ENCODE measurements around the gene CAMKMT. TPM values are rescaled to one million over a fixed set of nuclear protein-coding genes. Genes with fewer than 3 reads are reported as not detected.

The CAMKMT gene
- total RNA-seq, 2 donors from 2014 or later: 3.6 to 4.6 TPM

DNA sequence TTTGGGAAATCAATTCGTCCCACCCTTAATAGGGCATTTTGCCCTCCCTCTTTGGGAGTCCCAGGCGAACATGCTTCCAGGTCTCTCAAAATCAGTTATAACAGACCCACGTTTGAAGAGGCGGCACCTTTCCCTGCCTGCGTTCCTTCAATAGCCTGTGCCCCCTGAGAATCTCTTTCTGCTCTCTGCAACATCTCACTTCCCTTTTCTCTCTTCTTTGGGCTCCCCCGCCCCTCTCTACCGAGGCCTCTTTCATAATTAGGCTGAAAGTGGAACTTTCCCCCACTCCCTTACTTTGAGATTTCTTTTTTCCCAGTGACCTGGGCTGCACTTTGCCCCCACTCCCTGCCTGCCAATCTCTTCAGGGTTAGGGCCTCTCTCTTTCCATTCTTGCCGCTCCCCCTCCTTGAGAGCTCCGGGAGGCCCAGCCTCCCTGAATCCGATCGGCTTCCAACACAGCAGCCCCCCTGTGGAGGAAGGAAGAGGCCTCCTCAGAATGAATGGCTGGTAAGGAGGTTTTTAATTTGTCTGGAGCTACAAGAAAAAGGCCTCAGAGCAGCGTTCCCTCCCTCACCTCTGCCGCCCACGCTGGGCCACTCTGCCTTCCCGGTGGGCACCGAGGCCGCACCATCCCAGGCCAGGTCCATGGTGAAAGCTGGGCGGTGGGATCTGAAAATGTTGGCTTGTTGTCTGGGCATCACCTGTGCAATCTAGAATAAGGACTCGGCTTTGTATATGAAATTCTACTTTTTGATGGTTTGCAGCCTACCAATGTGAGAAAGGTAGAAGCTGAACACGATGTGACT, 417.1 kb downstream of the CAMKMT start:
- Histone ChIP-seq H3K27ac (no peak overlapping the region), H3K36me3 (no peaks in the 10 kb centered on the region), H3K9me3 (peaks cover 0 to 7% of the 10 kb centered on the region in 2 donors), H3K27me3 (no peaks in the 10 kb centered on the region), H3K4me1 (no peaks in the 10 kb centered on the region), H3K4me3 (no peak overlapping the region)
- no peak for DNase-seq (ENCODE audit: low spot score)
- TF ChIP-seq, protein P1, sequence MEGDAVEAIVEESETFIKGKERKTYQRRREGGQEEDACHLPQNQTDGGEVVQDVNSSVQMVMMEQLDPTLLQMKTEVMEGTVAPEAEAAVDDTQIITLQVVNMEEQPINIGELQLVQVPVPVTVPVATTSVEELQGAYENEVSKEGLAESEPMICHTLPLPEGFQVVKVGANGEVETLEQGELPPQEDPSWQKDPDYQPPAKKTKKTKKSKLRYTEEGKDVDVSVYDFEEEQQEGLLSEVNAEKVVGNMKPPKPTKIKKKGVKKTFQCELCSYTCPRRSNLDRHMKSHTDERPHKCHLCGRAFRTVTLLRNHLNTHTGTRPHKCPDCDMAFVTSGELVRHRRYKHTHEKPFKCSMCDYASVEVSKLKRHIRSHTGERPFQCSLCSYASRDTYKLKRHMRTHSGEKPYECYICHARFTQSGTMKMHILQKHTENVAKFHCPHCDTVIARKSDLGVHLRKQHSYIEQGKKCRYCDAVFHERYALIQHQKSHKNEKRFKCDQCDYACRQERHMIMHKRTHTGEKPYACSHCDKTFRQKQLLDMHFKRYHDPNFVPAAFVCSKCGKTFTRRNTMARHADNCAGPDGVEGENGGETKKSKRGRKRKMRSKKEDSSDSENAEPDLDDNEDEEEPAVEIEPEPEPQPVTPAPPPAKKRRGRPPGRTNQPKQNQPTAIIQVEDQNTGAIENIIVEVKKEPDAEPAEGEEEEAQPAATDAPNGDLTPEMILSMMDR (IDR thresholded peaks at IDR 0.05): no peak

DNA sequence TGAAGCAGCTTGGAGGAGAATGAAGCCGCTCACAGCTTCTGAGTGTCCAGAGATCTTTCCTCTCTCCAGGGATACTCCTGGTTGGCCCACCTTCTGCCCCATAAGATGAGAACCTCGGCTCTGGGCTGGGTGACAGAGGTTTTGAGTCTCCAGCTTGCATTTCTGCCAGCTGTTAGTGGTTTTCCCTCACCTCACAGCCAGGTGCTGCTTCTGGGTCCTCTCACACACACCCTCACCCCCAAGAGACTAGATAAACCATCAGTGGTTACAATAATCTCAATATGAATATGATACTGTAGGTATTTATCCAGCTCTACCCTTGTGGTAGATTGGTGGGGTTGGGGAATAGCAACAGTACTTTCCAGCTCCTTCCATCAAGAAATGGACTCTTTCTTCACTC, 418.0 kb downstream of the CAMKMT start:
- H3K9me3 ChIP-seq: peaks cover 0 to 7% of the 10 kb centered on the region in 2 donors
- H3K36me3 ChIP-seq: no peaks in the 10 kb centered on the region
- TF ChIP-seq, protein P1 (IDR thresholded peaks at IDR 0.05): no peak
- H3K27me3 ChIP-seq: no peaks in the 10 kb centered on the region
- no peak overlapping the region for H3K27ac ChIP-seq
- H3K4me3 ChIP-seq: no peak overlapping the region
- no peak for DNase-seq (ENCODE audit: low spot score)
- H3K4me1 ChIP-seq: no peaks in the 10 kb centered on the region

DNA sequence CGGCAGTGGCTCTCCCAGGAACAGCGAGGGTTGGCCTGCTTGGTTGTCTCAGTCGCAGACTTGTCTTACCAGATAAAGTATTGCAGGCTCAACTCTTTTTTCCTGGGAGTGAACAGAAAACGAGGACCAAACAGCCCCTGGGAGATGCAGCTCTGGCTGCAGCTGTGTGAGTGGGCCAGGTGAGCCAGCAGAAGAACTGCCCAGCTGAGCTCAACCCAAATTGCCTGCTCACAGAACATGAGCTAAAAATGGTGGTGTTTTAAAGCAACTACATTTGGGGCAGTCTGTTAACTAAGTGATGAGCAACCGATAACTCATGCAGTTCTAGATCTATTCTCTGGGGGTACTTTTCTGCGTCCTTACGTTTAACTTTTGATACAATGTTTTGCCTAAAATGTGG, 418.7 kb downstream of the CAMKMT start:
- no peak for DNase-seq (ENCODE audit: low spot score)
- H3K36me3 ChIP-seq: no peaks in the 10 kb centered on the region
- H3K27ac ChIP-seq: no peak overlapping the region
- no peak overlapping the region for H3K4me3 ChIP-seq
- H3K4me1 ChIP-seq: no peaks in the 10 kb centered on the region
- H3K27me3 ChIP-seq: no peaks in the 10 kb centered on the region
- peaks cover 0 to 7% of the 10 kb centered on the region in 2 donors for H3K9me3 ChIP-seq
- TF ChIP-seq, protein P1 (IDR thresholded peaks at IDR 0.05): no peak

DNA sequence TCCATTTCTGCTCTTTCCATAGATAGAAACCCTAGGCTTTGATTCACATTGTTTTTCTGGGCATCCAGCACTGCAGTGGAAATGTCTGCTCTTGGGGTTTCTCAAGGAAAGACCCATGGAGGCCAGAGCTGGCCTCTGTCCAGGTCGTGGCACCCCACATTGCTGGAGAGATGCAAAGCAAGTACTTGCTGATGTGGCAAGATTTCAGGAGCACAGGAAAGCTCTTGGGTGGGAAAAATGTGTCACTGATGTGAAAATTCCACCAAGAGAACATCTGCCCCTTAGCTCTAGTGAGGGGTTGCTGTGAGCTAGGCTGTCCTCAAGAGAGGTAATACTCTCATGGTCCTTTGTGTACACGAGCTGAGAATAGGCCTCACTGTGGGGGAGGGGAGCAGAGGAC, 423.7 kb downstream of the CAMKMT start:
- H3K27ac ChIP-seq: no peak overlapping the region
- H3K4me3 ChIP-seq: no peak overlapping the region
- H3K36me3 ChIP-seq: no peaks in the 10 kb centered on the region
- DNase-seq (ENCODE audit: low spot score): no peak
- H3K4me1 ChIP-seq: no peaks in the 10 kb centered on the region
- no peaks in the 10 kb centered on the region for H3K27me3 ChIP-seq
- TF ChIP-seq, protein P1 (IDR thresholded peaks at IDR 0.05): no peak
- peaks cover 0 to 3% of the 10 kb centered on the region in 2 donors for H3K9me3 ChIP-seq

DNA sequence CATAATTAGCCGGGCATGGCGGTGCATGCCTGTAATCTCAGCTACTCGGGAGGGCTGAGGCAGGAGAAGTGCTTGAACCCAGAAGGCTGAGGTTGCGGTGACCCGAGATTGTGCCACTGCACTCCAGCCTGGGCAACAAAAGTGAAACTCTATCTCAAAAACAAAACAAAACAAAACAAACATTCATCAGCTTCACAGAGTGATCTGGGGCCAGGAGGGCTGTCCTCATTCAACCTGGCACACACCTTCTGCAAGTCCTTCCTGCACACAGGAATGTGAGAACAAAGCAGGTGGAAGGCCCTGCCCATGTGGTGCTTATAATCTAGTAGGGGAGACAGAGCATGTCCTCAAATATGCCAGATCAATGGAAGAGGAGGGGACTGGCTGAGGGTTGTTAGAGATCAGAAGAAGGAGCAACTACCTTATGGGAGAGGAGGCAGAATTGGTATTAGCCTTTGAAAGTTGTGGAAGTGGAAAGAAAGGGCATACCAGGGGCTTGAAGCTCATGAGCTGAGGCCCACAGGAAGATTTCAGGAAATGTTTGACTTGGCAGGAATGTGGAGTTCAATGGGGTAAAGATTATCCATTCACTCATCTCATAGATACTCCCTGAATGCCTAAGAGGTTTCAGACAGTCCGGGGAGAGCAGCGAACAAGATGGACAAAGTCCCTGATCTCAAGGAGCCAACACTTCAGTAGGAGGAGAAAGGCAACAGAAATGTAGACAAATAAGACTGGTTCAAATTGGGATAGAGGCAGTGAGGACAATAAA, 424.5 kb downstream of the CAMKMT start:
- H3K27ac ChIP-seq: no peak overlapping the region
- H3K4me3 ChIP-seq: no peak overlapping the region
- no peak for DNase-seq (ENCODE audit: low spot score)
- no peaks in the 10 kb centered on the region for H3K27me3 ChIP-seq
- H3K4me1 ChIP-seq: no peaks in the 10 kb centered on the region
- TF ChIP-seq, protein P1 (IDR thresholded peaks at IDR 0.05): no peak
- no peaks in the 10 kb centered on the region for H3K9me3 ChIP-seq
- no peaks in the 10 kb centered on the region for H3K36me3 ChIP-seq

All from right atrium auricular region (tissue), 2 donors.